Omental fat pad (tissue), 4 donors: ENCODE results near the gene MPL. TPM values are rescaled to one million over a fixed set of nuclear protein-coding genes. Genes with fewer than 3 reads are reported as not detected.
A peak's percentile ranks its signal among the peaks of the same experiment; 100 is the strongest.

ENCODE experiments used
- ATAC-seq: fragments of 150-250 bp; one replicate; pipeline ENCODE4 v1.9.1; 2016; ENCODE audit warnings: mild to moderate bottlenecking, moderate library complexity; ENCODE audit not compliant: low FRiP score
- DNase-seq: peaks from one replicate; pipeline ENCODE4 v3.0.0-alpha.2; 2019; ENCODE audit warnings: low spot score
- CTCF ChIP-seq, 3 donors: fragments of 450-650 bp; IDR thresholded peaks; one replicate each; pipeline ENCODE4 v1.5.1; 2016 to 2017; ENCODE audit warnings: antibody characterized with exemption in 3 of 3, mild to moderate bottlenecking in 3 of 3, moderate library complexity in 2 of 3
- total RNA-seq, 4 donors: library from RNA; depleted of rRNA; stranded (reverse); fragments of >200 nt; gene quantifications; one replicate each; pipeline ENCODE4 v1.1.0, GENCODE V29; 2016

Gene MPL
- total RNA-seq, 4 donors from 2014 or later = 0.36 to 0.44 TPM; not detected in 2

DNA sequence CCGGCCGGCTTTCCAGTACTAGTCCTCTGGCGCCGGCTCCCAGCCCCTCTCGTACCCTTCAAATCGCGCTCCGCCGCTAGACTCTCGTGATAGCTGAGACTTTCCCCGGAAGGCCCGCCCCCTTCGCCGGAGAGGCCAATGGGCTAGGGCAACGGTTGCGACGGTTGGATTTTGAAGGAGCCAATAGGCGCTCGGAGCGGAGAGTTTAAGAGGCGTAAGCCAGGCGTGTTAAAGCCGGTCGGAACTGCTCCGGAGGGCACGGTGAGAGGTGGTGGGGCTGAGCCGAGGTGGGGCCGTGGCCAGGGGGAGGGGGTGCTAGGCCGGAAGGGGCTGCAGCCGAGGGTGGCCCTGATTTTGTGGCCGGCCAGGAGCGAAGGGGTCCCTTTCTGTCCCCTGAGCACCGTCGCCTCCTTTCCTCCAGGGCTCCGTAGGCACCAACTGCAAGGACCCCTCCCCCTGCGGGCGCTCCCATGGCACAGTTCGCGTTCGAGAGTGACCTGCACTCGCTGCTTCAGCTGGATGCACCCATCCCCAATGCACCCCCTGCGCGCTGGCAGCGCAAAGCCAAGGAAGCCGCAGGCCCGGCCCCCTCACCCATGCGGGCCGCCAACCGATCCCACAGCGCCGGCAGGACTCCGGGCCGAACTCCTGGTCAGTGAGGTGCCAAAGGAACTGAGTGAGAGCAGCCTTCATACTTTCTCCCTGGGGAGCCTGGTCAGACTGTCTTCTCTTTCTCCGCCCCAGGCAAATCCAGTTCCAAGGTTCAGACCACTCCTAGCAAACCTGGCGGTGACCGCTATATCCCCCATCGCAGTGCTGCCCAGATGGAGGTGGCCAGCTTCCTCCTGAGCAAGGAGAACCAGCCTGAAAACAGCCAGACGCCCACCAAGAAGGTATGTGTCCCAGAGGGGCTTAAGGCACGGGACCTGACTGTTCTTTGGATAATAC is 21.4 kb downstream of the MPL start, which contains the start of gene CDC20:
CDC20 (plus strand) TSS at position 236 of the 948 bp plus-strand sequence; CDS start at position 471, 235 bp downstream.
- no peak for TF ChIP-seq CTCF (IDR thresholded peaks at IDR 0.05)
- peak; percentile 98 for ATAC-seq
- DNase-seq = peak; percentile 99

GRCh38 chr1:43359696-43360095 is 22.1 kb downstream of the MPL start:
- no peak for TF ChIP-seq CTCF (IDR thresholded peaks at IDR 0.05)
- DNase-seq = no peak
- ATAC-seq = no peak

GRCh38 chr1:43360616-43361015 is 23.0 kb downstream of the MPL start:
- no peak for TF ChIP-seq CTCF (IDR thresholded peaks at IDR 0.05)
- ATAC-seq (no peak), DNase-seq (no peak)

GRCh38 chr1:43363283-43363934 is 25.8 kb downstream of the MPL start:
- DNase-seq = no peak
- ATAC-seq = no peak
- no peak for TF ChIP-seq CTCF (IDR thresholded peaks at IDR 0.05)

GRCh38 chr1:43363935-43364525 is 26.4 kb downstream of the MPL start:
- no peak for TF ChIP-seq CTCF (IDR thresholded peaks at IDR 0.05)
- no peak for DNase-seq
- no peak for ATAC-seq

DNA sequence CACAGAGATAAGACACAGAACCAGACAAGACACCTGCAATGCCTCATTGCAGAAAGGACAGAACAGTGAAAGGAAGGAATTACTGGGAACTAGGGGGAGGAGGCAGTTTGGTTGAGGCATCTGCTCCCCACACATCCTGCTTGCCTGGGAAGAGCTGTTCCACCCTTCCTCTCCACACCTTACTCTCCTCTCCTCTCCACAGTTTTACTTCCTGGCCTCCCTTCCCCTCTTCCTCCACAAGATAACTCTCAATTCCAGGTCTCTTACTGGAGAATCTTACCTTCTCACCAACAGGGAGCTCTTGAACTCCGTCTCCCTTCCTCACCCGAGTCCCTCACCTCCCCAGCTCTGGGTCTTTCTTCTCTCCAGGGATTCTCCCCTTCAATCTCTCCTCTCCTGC is 28.1 kb downstream of the MPL start:
- ATAC-seq (no peak), DNase-seq (no peak)
- TF ChIP-seq CTCF (IDR thresholded peaks at IDR 0.05) = no peak
